H1 (cell line): ENCODE results near the gene SKIL. TPM values are rescaled to one million over a fixed set of nuclear protein-coding genes. Genes with fewer than 3 reads are reported as not detected.

Experiments
- CHD2 ChIP-seq: IDR thresholded peaks from 2 replicates; pipeline ENCODE4 v1.6.1; 2012; ENCODE audit warnings: low read length, improper control_type of control experiment
- CREB1 ChIP-seq: IDR thresholded peaks from 2 replicates; pipeline ENCODE4 v1.6.1; 2012; ENCODE audit warnings: inconsistent platforms
- EP300 ChIP-seq, 2 experiments: IDR thresholded peaks; 1 replicate in 1 of 2; 2 replicates in 1 of 2; pipeline ENCODE4 v1.6.1; 2011 to 2012; ENCODE audit warnings: low read depth in 2 of 2, low read length in 2 of 2, mild to moderate bottlenecking in 2 of 2, borderline replicate concordance in 1 of 2, inconsistent platforms in 1 of 2, moderate library complexity in 1 of 2
- EZH2 ChIP-seq: fragments of 200-600 bp; sonication (generic); IDR thresholded peaks from 2 replicates; pipeline ENCODE4 v1.7.1; 2012; ENCODE audit warnings: low read depth, mild to moderate bottlenecking, moderate library complexity, low read length, inconsistent platforms; ENCODE audit not compliant: severe bottlenecking
- SUZ12 ChIP-seq: fragments of 200-600 bp; sonication (generic); IDR thresholded peaks from 2 replicates; pipeline ENCODE4 v1.6.1; 2012; ENCODE audit warnings: mild to moderate bottlenecking, inconsistent platforms, low read length, moderate library complexity, mixed read lengths
- YY1 ChIP-seq: IDR thresholded peaks from 2 replicates; pipeline ENCODE4 v1.6.1; 2011; ENCODE audit warnings: low read depth, mild to moderate bottlenecking, low read length
- polyA plus RNA-seq, 7 experiments: library from polyadenylated mRNA; depleted of rRNA in 3 of 7; stranded (reverse) in 5 of 7; unstranded in 2 of 7; fragments of >200 nt in 5 of 7; fragments of 200-250 nt in 2 of 7; gene quantifications; 1 replicate in 5 of 7; 2 replicates in 1 of 7; 4 replicates in 1 of 7; pipeline versions ENCODE4 v1.2.1 to v1.2.3, GENCODE V29; 2011 to 2013; ENCODE audit warnings: missing spikeins in 2 of 7, mixed read lengths in 2 of 7
- total RNA-seq: library from RNA; stranded (reverse); fragmentation: NEBNext Ultra II Directional; extraction: Animal tissue kit (Norgen Biotek cat#: 25700); gene quantifications from 2 replicates; pipeline ENCODE4 v1.2.1, GENCODE V29; 2021

SKIL gene
- total and polyA plus RNA-seq, 2 of the 8 experiments (the other 6 are each of a cell fraction or from before 2014, with no cell fraction given): 13.2 to 277 TPM

- TF ChIP-seq SUZ12 (no peak), YY1 (no peak), EP300 (IDR thresholded peaks at IDR 0.05; ENCODE audit: borderline replicate concordance in 1 of 2, low read depth in 2 of 2, low read length in 2 of 2) (no peak), EZH2 (no peak), CHD2 (no peak), CREB1 (no peak)
These were observed 3.0 kb downstream of the SKIL start (continued) for GRCh38 chr3:170360466-170360865.
